ENCODE data around the gene PIN4.
"Not testable (repeated sequence)": the region's sequence is repeated elsewhere in the genome, so short reads cannot be mapped to it uniquely, and the experiment has no call there.

Gene PIN4

DNA sequence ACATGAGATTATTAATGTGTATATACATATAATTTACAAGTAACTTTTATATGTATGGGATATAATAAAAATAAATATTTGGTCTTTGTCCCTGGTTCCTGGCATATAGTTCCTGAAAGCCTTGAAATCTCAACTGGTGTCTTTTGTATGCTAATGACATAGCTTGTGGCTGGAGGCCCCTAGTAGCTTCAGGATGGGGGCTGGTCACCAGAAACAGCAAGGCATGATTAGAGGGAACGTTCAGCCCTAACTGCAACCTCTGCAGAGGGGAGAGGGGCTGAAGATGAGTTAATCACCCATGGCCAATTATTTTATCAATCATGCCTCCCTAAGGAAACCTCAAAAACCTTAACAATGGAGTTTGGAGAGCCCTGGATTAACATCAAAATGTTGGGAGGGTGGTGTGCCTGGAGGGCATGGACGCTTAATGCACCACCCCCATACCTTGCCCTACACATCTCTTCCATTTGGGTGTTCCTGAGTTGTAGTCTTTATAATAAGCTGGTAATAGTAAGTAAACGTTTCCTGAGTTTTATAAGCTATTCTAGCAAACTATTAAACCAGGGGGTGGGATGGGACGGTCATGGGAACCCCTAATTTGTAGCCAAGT lies 21.3 kb downstream of the PIN4 start:
- DNase-seq: no peak

DNA sequence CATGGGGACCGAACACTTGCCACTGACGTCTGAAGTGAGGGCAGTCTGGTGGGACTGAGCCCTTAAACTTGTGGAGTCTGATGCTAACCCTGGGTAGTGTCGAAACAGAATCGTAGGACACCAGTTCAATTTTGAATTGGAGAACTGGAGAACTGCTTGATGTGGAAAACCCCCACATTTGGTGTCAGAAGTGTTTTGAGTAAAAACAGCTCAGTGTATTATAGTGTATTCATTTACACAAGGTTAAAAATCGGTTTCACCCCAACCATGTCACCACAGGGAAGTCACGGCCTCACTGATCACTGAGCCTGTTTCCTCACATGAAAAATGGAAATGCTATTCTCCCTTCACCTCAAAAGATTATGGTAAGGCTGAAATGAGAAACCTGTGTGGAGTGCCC lies 21.9 kb downstream of the PIN4 start:
- DNase-seq: no peak

- no peak for DNase-seq
These were observed 24.1 kb downstream of the PIN4 start for GRCh38 chrX:72205706-72206105.

DNA sequence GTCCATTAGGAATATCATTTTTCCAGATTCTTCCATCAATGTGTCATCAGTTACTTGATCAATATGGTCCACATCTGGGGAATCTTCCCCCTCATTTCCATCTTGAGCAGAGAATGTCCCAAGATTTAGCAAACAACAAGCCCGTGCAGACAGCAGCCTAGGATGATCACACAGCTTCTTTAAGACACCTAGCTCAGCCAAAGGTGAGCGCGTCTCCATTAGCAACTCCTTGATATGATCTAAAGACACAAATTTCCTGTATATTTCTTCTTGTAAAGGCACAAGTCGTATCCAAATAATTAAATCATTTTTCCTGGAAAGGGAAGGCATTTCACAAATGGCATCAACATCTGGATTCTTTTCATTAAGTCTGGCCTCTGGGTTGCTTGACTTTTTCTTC lies 25.8 kb downstream of the PIN4 start:
- DNase-seq: no peak

GRCh38 chrX:72208126-72208800 lies 26.7 kb downstream of the PIN4 start:
- DNase-seq: no peak

DNA sequence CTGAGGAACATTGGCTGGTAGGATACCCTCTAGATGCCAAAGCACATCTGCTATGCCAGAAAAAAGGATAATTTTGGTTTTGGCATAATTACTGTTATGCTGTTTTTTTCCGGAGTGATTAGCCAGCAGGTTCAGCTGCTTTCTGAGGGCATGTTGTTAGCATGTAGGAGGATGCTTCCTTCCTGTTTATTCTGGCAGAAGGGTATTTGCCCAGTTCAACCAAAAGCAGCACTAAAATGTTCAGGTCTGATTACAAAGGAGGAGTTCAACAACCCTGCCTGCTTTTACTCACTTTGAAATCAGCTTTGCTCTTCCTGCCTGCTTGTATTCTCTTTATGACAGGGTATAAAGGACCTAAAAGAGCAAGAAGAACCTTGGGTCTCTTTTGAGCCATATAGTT lies 35.4 kb downstream of the PIN4 start:
- DNase-seq: no peak

- not testable (repeated sequence) for DNase-seq
These were observed 38.8 kb downstream of the PIN4 start for GRCh38 chrX:72220375-72220774.

DNA sequence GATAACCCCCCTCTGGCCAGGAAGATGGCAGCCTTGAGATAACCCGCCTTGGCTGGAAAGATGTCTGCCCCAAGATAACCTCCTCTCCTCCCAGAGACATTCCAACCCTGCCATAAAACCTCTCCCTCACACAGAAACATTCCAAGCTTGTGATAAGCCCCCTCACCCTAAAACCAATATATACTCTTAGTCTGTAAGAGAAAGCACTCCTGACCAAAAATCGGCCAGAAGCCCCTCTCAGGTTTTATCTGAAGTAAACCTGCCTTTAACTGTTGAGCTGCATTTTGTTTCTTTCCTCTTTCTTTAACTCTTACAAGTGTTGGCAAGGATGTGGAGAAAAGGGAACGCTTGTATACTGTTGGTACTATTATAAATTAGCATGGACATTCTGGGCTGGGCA lies 48.7 kb downstream of the PIN4 start:
- DNase-seq: no peak

DNA sequence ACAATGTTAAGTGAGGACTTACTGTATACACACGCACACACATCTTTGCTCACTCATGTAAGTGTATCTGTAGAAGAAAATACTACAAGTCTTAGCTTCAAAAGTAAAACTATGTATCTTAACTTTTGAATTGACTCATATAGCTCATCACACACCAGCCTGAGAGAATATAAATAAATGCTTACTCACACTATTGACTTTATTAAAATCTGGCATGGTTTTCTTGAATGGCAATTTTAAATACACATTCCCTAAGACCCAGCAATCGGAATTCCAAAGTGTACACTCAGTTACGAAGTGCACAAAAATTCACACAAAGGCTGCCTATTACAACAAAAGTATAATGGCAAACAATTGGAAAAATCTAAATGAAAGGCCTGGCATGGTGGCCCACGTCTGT lies 55.3 kb downstream of the PIN4 start:
- no peak for DNase-seq

- no peak for DNase-seq
These were observed 56.6 kb downstream of the PIN4 start for GRCh38 chrX:72238183-72238582.

DNA sequence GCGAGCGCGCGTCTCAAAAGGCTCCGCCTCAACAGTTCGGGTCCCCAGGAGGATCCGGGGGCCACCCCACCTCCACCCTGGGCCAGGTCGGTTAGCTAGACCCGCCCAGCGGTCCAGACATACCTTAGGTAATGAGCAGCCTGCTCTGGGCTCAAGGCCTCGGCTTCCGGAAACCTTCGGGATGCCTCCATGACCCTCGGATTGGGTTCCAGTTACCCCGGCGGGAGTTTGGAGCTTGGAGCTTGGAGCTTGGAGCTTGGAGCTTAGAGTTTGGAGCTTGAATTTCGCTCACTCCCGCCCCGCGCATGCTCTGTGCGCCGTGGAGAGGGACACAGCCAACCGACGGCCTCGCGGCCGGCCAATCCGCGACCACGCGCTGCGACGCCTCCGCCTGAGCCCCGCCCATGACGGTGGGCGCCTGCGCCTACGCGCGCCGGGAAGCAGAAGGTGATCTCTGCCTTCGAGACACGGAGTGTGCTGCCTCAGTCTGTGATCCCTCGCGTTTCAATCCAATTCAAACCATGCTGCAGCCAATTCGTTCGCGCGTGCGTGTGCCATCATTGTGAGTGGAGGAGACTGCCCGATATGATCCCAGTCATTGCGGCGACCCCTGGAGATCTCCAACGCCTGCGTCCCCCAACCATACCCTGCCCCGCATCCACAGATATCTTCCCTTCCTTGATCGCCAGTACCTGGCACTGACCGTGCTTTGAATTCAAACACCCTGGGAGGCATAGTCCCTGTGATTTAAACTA lies 57.3 kb downstream of the PIN4 start, which contains the start of gene ERCC6L:
Gene ERCC6L (minus strand): TSS at position 307 of the 755 bp plus-strand sequence. CDS start 116 bp downstream, at position 191.
- peak; percentile 50 to 66 (median 64) for DNase-seq

GRCh38 chrX:72240976-72241375 lies 59.4 kb downstream of the PIN4 start:
- DNase-seq: no peak

DNA sequence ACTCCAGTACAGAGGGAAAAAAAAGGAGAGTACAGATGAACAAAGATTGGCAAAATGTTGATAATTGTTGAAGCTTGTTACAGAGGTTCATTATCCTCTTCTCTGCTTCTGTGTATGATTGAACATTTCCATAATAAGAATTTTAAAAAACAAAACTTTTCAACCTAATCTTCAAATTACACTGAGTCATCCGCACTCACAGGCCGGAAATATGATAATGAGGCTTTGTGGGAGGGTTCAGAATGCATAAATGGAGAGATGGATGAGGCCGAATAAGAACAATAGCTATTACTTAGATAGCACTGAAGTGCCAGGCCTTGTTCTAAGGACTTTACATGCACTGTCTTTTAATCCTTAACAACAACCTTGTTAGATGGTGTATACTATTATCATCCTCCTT lies 61.9 kb downstream of the PIN4 start:
- no peak for DNase-seq

DNA sequence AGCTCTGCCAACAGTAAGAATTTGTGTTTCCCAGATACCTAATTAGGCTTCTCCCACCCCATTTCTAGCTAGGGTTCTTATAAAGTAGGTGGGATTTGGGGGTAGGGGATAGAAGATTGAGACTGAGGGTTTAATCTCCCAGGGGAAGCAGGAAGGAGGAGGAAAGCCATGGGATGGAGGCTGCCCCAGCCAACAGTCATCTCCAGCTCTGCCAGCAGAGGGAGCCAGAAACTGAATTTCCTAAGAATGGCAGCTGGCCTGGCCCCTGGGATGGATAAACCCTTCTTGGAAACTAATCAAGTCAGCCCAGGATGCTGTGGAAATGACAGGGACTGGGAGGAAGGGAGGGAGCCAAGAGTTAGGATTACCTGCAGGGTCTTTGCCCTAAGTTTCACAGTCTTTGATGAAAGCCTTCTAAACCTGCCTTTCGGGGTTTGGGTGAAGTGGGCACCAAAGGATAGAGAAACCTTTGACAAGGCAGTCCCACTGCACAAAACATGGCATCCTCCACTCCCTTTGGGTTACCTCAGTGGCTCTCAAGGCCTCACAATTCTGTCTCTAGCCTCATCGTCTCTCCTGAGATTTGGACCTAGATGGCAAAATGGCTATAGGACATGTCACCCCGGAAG lies 64.0 kb downstream of the PIN4 start:
- peak in 3 of 4 experiments; percentile 1 to 16 (median 1) for DNase-seq

GRCh38 chrX:72247206-72247942 lies 65.8 kb downstream of the PIN4 start:
- no peak for DNase-seq

All from activated CD4-positive, CD25-positive, alpha-beta regulatory T cell (primary cell).